H9 (cell line): Measurements from ENCODE around the gene DPPA2. TPM values are rescaled to one million over a fixed set of nuclear protein-coding genes. Genes with fewer than 3 reads are reported as not detected.

Source experiments
- DNase-seq: peaks from one replicate; pipeline ENCODE4 v3.0.0-alpha.2; 2017
- H2AFZ ChIP-seq: one replicate; pipeline ENCODE4 v1.6.1; 2013; ENCODE audit warnings: mild to moderate bottlenecking, low read length, control low read depth, moderate library complexity
- H2AK5ac ChIP-seq: 2 replicates; pipeline ENCODE4 v1.6.1; 2013; ENCODE audit warnings: low read length, control low read depth, mixed read lengths; ENCODE audit not compliant: insufficient read length
- H2BK120ac ChIP-seq: one replicate; pipeline ENCODE4 v1.6.1; 2013; ENCODE audit warnings: low read depth, mild to moderate bottlenecking, low read length, control low read depth, inconsistent platforms; ENCODE audit not compliant: poor library complexity, severe bottlenecking
- H2BK12ac ChIP-seq: 2 replicates; pipeline ENCODE4 v1.6.1; 2013; ENCODE audit warnings: low read length, control low read depth, mixed read lengths, low read depth; ENCODE audit not compliant: insufficient read length
- H2BK15ac ChIP-seq: 2 replicates; pipeline ENCODE4 v1.6.1; 2013; ENCODE audit warnings: low read depth, low read length, control low read depth
- H2BK20ac ChIP-seq: one replicate; pipeline ENCODE4 v1.6.1; 2013; ENCODE audit warnings: low read depth, mild to moderate bottlenecking, low read length, control low read depth, inconsistent platforms; ENCODE audit not compliant: poor library complexity, severe bottlenecking
- H2BK5ac ChIP-seq: 2 replicates; pipeline ENCODE4 v1.6.1; 2013; ENCODE audit warnings: low read length, control low read depth, mixed read lengths; ENCODE audit not compliant: insufficient read length
- H3K14ac ChIP-seq: 2 replicates; pipeline ENCODE4 v1.6.1; 2013; ENCODE audit warnings: low read length, control low read depth; ENCODE audit not compliant: insufficient read depth
- H3K18ac ChIP-seq: 2 replicates; pipeline ENCODE4 v1.6.1; 2013; ENCODE audit warnings: low read depth, mild to moderate bottlenecking, mixed read lengths, low read length, control low read depth; ENCODE audit not compliant: insufficient read length
- H3K23ac ChIP-seq: 2 replicates; pipeline ENCODE4 v1.6.1; 2013; ENCODE audit warnings: low read length, control low read depth, mixed read lengths, low read depth; ENCODE audit not compliant: insufficient read length
- H3K23me2 ChIP-seq: 2 replicates; pipeline ENCODE4 v1.6.1; 2013; ENCODE audit warnings: low read depth, mild to moderate bottlenecking, mixed read lengths, low read length, control low read depth; ENCODE audit not compliant: insufficient read length, poor library complexity, severe bottlenecking
- H3K27ac ChIP-seq: 2 replicates; pipeline ENCODE4 v1.5.1; 2013; ENCODE audit warnings: low read length, control low read depth, mixed read lengths, low read depth; ENCODE audit not compliant: insufficient read length
- H3K27me3 ChIP-seq: 2 replicates; pipeline ENCODE4 v1.6.1; 2013; ENCODE audit warnings: low read length, control low read depth, inconsistent platforms; ENCODE audit not compliant: insufficient read depth
- H3K4ac ChIP-seq: 2 replicates; pipeline ENCODE4 v1.6.1; 2013; ENCODE audit warnings: low read depth, mild to moderate bottlenecking, control low read depth, inconsistent platforms, low read length, moderate library complexity
- H3K4me1 ChIP-seq: 2 replicates; pipeline ENCODE4 v1.6.1; 2013; ENCODE audit warnings: low read length, control low read depth, inconsistent platforms; ENCODE audit not compliant: insufficient read depth
- H3K4me2 ChIP-seq: 2 replicates; pipeline ENCODE4 v1.6.1; 2013; ENCODE audit warnings: low read length, control low read depth, mixed read lengths; ENCODE audit not compliant: insufficient read length, insufficient read depth
- H3K56ac ChIP-seq: 2 replicates; pipeline ENCODE4 v1.6.1; 2013; ENCODE audit warnings: low read depth, mild to moderate bottlenecking, mixed read lengths, low read length, control low read depth; ENCODE audit not compliant: insufficient read length
- H3K79me1 ChIP-seq: 2 replicates; pipeline ENCODE4 v1.6.1; 2013; ENCODE audit warnings: low read depth, mild to moderate bottlenecking, moderate library complexity, low read length, control low read depth, inconsistent platforms; ENCODE audit not compliant: insufficient read depth, poor library complexity, severe bottlenecking
- H3K79me2 ChIP-seq: 2 replicates; pipeline ENCODE4 v1.6.1; 2013; ENCODE audit warnings: low read length, control low read depth, inconsistent platforms; ENCODE audit not compliant: insufficient read depth
- H3K9ac ChIP-seq: 2 replicates; pipeline ENCODE4 v1.6.1; 2013; ENCODE audit warnings: low read length, control low read depth, mixed read lengths; ENCODE audit not compliant: insufficient read length; ENCODE audit errors: extremely low read depth
- H3K9me3 ChIP-seq: one replicate; pipeline ENCODE4 v1.6.1; 2013; ENCODE audit warnings: low read depth, low read length, inconsistent platforms; ENCODE audit not compliant: control insufficient read depth
- H3T11ph ChIP-seq: one replicate; pipeline ENCODE4 v1.6.1; 2013; ENCODE audit warnings: mild to moderate bottlenecking, low read length, control low read depth, inconsistent platforms
- H4K20me1 ChIP-seq: one replicate; pipeline ENCODE4 v1.6.1; 2013; ENCODE audit not compliant: control insufficient read depth, insufficient read length, insufficient read depth
- H4K5ac ChIP-seq: 2 replicates; pipeline ENCODE4 v1.6.1; 2013; ENCODE audit warnings: low read depth, mild to moderate bottlenecking, mixed read lengths, low read length, control low read depth; ENCODE audit not compliant: insufficient read length
- H4K8ac ChIP-seq: replicated peaks from 2 replicates; pipeline ENCODE4 v1.6.1; 2013; ENCODE audit warnings: low read length, control low read depth, mixed read lengths, low read depth; ENCODE audit not compliant: insufficient read length
- H4K91ac ChIP-seq: 2 replicates; pipeline ENCODE4 v1.6.1; 2013; ENCODE audit warnings: low read depth, mild to moderate bottlenecking, moderate library complexity, mixed read lengths, low read length, control low read depth; ENCODE audit not compliant: insufficient read length
- H3K27ac Mint-ChIP-seq, 3 experiments: 2 replicates in 2 of 3; 3 replicates in 1 of 3; pipeline ENCODE4 v1.8.0; 2020 to 2021; ENCODE audit warnings: mixed read lengths in 3 of 3, mild to moderate bottlenecking in 1 of 3, moderate library complexity in 1 of 3
- H3K27me3 Mint-ChIP-seq: 2 replicates; pipeline ENCODE4 v1.8.0; 2021; ENCODE audit warnings: low read depth, mild to moderate bottlenecking, moderate library complexity, mixed read lengths
- H3K36me3 Mint-ChIP-seq, 3 experiments: 2 replicates in 2 of 3; 3 replicates in 1 of 3; pipeline ENCODE4 v1.8.0; 2020 to 2021; ENCODE audit warnings: low read depth in 3 of 3, mixed read lengths in 3 of 3; ENCODE audit not compliant: insufficient read depth in 1 of 3
- H3K4me1 Mint-ChIP-seq, 2 experiments: 2 replicates each; pipeline ENCODE4 v1.8.0; 2020; ENCODE audit warnings: mixed read lengths in 2 of 2
- H3K4me3 Mint-ChIP-seq, 2 experiments: 2 replicates in 1 of 2; 3 replicates in 1 of 2; pipeline ENCODE4 v1.8.0; 2020 to 2021; ENCODE audit warnings: mild to moderate bottlenecking in 2 of 2, mixed read lengths in 2 of 2, moderate library complexity in 1 of 2
- H3K9me3 Mint-ChIP-seq, 2 experiments: 2 replicates in 1 of 2; 3 replicates in 1 of 2; pipeline ENCODE4 v1.8.0; 2020; ENCODE audit warnings: mild to moderate bottlenecking in 2 of 2, mixed read lengths in 2 of 2, moderate library complexity in 1 of 2
- CTCF ChIP-seq: fragments of 200-600 bp; sonication (generic); conservative IDR thresholded peaks from 3 replicates; pipeline ENCODE4 v1.8.0; 2021; ENCODE audit warnings: antibody characterized with exemption, mild to moderate bottlenecking
- WGBS: extraction: QIAGEN DNeasy Blood & Tissue Kit; methylation state at CpG from one replicate; pipeline ENCODE4 v1.1.7; 2013; ENCODE audit warnings: missing lambda C conversion rate, low lambda C conversion rate, mixed read lengths; ENCODE audit not compliant: insufficient read length; ENCODE audit errors: extremely low coverage; 5-methylcytosine and 5-hydroxymethylcytosine counted together
- total RNA-seq: library from RNA; stranded (reverse); gene quantifications from 2 replicates; pipeline ENCODE4 v1.2.1, GENCODE V29; 2021

Gene DPPA2
- total RNA-seq, 1 experiment from 2014 or later, result 3.2 TPM

GRCh38 chr3:109270779-109271178, 45.5 kb downstream of the DPPA2 start:
- Histone ChIP-seq H3K56ac (no peak overlapping the region), H3K18ac (no peak overlapping the region), H4K8ac (no peak overlapping the region), H3K79me2 (no peaks in the 10 kb centered on the region), H2AK5ac (no peak overlapping the region), H3K23me2 (no peaks in the 10 kb centered on the region), H3T11ph (no peak overlapping the region), H2AFZ (no peak overlapping the region), H3K4me1 (no peaks in the 10 kb centered on the region), H2BK15ac (no peak overlapping the region), H3K27me3 (no peaks in the 10 kb centered on the region), H3K9me3 (no peaks in the 10 kb centered on the region), H3K4me2 (no peak overlapping the region), H3K9ac (no peak overlapping the region), H3K23ac (no peak overlapping the region), H2BK5ac (no peak overlapping the region), H3K27ac (no peak overlapping the region), H4K5ac (no peak overlapping the region), H4K20me1 (no peaks in the 10 kb centered on the region), H3K79me1 (no peaks in the 10 kb centered on the region), H2BK120ac (no peak overlapping the region), H2BK20ac (no peak overlapping the region), H4K91ac (no peak overlapping the region), H2BK12ac (no peak overlapping the region), H3K4ac (no peak overlapping the region), H3K14ac (no peak overlapping the region)
- Mint-ChIP-seq H3K4me3 (no peak overlapping the region), H3K36me3 (no peaks in the 10 kb centered on the region), H3K27ac (peak overlapping the region in 1 of 3 experiments; percentile 21; a peak in 1 of 7 replicates), H3K4me1 (no peaks in the 10 kb centered on the region), H3K27me3 (no peaks in the 10 kb centered on the region), H3K9me3 (peaks cover 0 to 4% of the 10 kb centered on the region in 2 experiments; a peak in 2 of 5 replicates)
- no peak for TF ChIP-seq CTCF
- WGBS, result no CpG with 5 or more reads among the region's 7 CpGs
- DNase-seq, result no peak
